ENCODE data around the gene PTTG2. TPM values are rescaled to one million over a fixed set of nuclear protein-coding genes. Genes with fewer than 3 reads are reported as not detected.

Gene PTTG2
- polyA plus RNA-seq, 1 donor (not counting 4 experiments of a cell fraction or from before 2014, with no cell fraction given): not detected

GRCh38 chr4:37970702-37971101, 10.5 kb downstream of the PTTG2 start:
- Histone ChIP-seq H3K4me2 (ENCODE audit: control insufficient read depth, extremely low read depth, insufficient read depth, low read depth, low read length) (no peak overlapping the region), H3K36me3 (ENCODE audit: control insufficient read depth in 2 of 2, extremely low read depth in 1 of 2, insufficient read depth in 2 of 2, low read length in 2 of 2) (no peaks in the 10 kb centered on the region), H3K4me1 (ENCODE audit: control insufficient read depth, extremely low read depth, insufficient read depth, low read length) (peaks cover 4% of the 10 kb centered on the region), H3K9me1 (ENCODE audit: control insufficient read depth, extremely low read depth, insufficient read depth, low read length) (no peaks in the 10 kb centered on the region), H4K20me1 (ENCODE audit: control insufficient read depth, extremely low read depth, insufficient read depth, low read length) (no peaks in the 10 kb centered on the region), H2AFZ (ENCODE audit: control insufficient read depth, low read length) (no peak overlapping the region), H3K9me3 (ENCODE audit: control insufficient read depth, low read depth, low read length) (no peaks in the 10 kb centered on the region), H3K9ac (ENCODE audit: control insufficient read depth, extremely low read depth, insufficient read depth, low read length) (no peak overlapping the region), H3K27me3 (ENCODE audit: control insufficient read depth, extremely low read depth, insufficient read depth, low read length) (no peaks in the 10 kb centered on the region), H3K27ac (ENCODE audit: control insufficient read depth, insufficient read depth, low read length) (no peak overlapping the region), H3K79me2 (ENCODE audit: control insufficient read depth, insufficient read depth, low read length) (no peaks in the 10 kb centered on the region), H3K4me3 (ENCODE audit: control insufficient read depth in 2 of 3, extremely low read depth in 1 of 3, insufficient read depth in 2 of 3, low read depth in 1 of 3, low read length in 3 of 3) (no peak overlapping the region)
- DNase-seq (ENCODE audit: low read depth, low spot score) (peak; percentile 38), FAIRE-seq (peak; percentile 59)
- dilution Hi-C loops (cut with MboI; ENCODE audit: extremely low pct_ligation_motif_present, low sequenced_read_pairs): no loop called here
- TF ChIP-seq CTCF (optimal IDR thresholded peaks at IDR 0.05 in 1 of 3, IDR thresholded peaks at IDR 0.05 in 1 of 3, conservative IDR thresholded peaks at IDR 0.05 in 1 of 3; ENCODE audit: extremely low read depth in 1 of 3, insufficient read depth in 2 of 3, low read length in 3 of 3) (peak; percentile 77 to 83 (median 78)), EZH2 (IDR thresholded peaks at IDR 0.05; ENCODE audit: low read length) (no peak)

GRCh38 chr4:37971202-37971601, 11.0 kb downstream of the PTTG2 start:
- no peak overlapping the region for H2AFZ ChIP-seq (ENCODE audit: control insufficient read depth, low read length)
- TF ChIP-seq CTCF (optimal IDR thresholded peaks at IDR 0.05 in 1 of 3, IDR thresholded peaks at IDR 0.05 in 1 of 3, conservative IDR thresholded peaks at IDR 0.05 in 1 of 3; ENCODE audit: extremely low read depth in 1 of 3, insufficient read depth in 2 of 3, low read length in 3 of 3) (no peak), EZH2 (IDR thresholded peaks at IDR 0.05; ENCODE audit: low read length) (no peak)
- no peak for DNase-seq (ENCODE audit: low read depth, low spot score)
- no peak overlapping the region for H3K4me2 ChIP-seq (ENCODE audit: control insufficient read depth, extremely low read depth, insufficient read depth, low read depth, low read length)
- H3K27ac ChIP-seq (ENCODE audit: control insufficient read depth, insufficient read depth, low read length): no peak overlapping the region
- no peaks in the 10 kb centered on the region for H3K79me2 ChIP-seq (ENCODE audit: control insufficient read depth, insufficient read depth, low read length)
- H3K36me3 ChIP-seq (ENCODE audit: control insufficient read depth in 2 of 2, extremely low read depth in 1 of 2, insufficient read depth in 2 of 2, low read length in 2 of 2): no peaks in the 10 kb centered on the region
- no peaks in the 10 kb centered on the region for H4K20me1 ChIP-seq (ENCODE audit: control insufficient read depth, extremely low read depth, insufficient read depth, low read length)
- H3K27me3 ChIP-seq (ENCODE audit: control insufficient read depth, extremely low read depth, insufficient read depth, low read length): no peaks in the 10 kb centered on the region
- no peak overlapping the region for H3K9ac ChIP-seq (ENCODE audit: control insufficient read depth, extremely low read depth, insufficient read depth, low read length)
- H3K9me3 ChIP-seq (ENCODE audit: control insufficient read depth, low read depth, low read length): no peaks in the 10 kb centered on the region
- dilution Hi-C loops (cut with MboI; ENCODE audit: extremely low pct_ligation_motif_present, low sequenced_read_pairs): no loop called here
- H3K4me1 ChIP-seq (ENCODE audit: control insufficient read depth, extremely low read depth, insufficient read depth, low read length): peaks cover 4% of the 10 kb centered on the region
- H3K4me3 ChIP-seq (ENCODE audit: control insufficient read depth in 2 of 3, extremely low read depth in 1 of 3, insufficient read depth in 2 of 3, low read depth in 1 of 3, low read length in 3 of 3): no peak overlapping the region
- FAIRE-seq: no peak
- H3K9me1 ChIP-seq (ENCODE audit: control insufficient read depth, extremely low read depth, insufficient read depth, low read length): no peaks in the 10 kb centered on the region
